ENCODE results near the gene RNF227.
A peak's percentile ranks its signal among the peaks of the same experiment; 100 is the strongest.
"Not testable (repeated sequence)": the region's sequence is repeated elsewhere in the genome, so short reads cannot be mapped to it uniquely, and the experiment has no call there.

Gene RNF227

DNA sequence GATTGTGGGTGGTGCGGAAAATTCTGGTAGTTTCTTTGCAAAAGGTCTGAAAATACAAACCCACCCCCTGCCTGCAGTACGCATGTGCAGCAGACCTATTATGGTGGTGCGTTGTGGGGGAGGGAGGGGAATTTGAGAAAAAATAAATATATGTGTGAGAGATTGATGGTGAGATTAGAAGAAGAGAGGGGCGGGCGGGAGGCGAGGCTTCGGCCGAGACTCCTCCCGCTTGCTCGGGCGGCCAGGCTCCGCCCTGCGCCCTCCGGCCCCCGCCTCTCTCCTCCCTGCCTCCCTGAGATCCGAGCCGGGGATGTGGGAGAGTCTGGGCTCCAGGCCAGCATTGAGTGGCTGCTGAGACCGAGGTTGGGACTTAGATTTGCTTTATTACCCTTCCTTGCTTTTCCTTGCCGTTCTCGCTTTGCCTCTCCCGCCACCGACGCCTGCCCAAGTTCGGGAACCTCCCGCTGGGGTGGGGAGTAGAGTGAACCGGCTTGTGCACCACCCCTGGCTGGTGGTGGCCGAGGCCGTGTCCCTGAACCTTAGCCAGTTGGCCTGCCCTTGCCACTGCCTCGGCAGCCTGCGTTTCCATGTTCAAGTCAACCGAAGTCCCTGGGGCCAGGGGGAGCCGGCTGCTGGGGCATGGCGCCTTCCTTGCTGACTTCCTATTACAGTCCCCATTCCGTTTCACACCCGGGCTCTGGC is 28.5 kb downstream of the RNF227 start:
- DNase-seq, result peak; percentile 84

DNA sequence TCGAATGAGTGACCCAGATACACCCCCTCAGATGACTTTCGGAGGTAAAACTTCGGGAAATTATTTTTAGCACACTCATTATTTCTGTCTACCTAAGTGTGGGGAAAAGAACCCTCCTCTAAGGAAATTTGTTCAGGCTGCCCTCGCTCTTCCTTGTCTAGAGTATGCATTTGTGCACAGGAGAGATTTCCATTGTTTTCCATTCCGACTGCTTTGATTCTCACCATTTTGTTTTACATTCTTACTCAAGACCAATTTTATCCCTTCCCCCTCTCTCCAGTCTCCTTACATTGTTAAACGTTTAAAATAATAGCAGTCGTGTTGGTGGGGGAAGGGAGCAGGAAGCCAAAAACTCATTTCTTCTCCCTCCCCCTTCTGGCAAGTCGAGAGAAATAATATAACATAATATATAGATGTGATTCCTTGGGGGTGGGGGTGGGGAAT is 29.0 kb downstream of the RNF227 start:
- DNase-seq, result no peak

GRCh38 chr17:7886227-7887037 is 29.7 kb downstream of the RNF227 start:
- peak; percentile 39 for DNase-seq

DNA sequence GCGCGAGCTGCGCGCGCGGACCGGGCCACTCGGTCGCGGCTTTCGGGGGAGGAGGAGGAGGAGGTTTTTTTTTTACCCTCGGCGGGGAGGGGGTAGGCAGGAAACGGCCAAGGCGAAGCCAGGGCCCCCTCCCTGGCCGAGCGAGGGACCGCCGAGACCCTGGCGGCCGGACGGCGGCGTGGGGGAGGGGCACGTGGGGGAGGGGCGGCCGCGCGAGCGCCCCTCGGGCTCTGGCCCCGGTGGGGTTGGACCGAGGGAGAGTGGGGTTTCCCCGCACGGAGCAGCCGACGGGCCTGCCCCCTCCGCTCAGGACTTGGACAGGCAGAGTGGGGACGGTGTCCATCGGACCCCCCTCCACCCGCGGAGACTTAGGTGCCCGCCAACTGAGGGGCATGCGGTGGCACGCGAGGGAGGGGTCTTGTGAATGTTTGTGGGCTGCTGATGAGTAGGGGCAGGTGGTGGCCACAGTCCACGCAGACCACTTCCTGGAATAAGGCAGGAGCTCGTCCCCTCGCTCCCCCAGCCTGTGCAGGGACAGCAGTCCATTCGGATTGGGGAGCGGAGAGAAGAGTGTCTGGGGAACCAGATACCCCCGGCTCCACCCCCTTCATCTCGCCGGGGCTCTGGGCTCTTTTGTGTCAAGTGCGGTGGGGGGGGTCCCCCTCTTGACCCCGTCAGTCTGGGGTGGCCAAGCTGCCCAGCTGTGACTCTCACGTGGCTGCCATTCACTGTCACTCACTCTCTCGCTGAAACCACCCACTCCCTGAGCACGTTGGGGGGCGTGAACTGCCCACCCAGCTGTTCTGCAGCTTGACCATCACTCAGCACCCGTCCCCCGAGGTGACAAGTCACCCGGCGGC is 30.5 kb downstream of the RNF227 start:
- DNase-seq, result peak; percentile 18

GRCh38 chr17:7884581-7885366 is 31.3 kb downstream of the RNF227 start:
- DNase-seq, result peak; percentile 25

DNA sequence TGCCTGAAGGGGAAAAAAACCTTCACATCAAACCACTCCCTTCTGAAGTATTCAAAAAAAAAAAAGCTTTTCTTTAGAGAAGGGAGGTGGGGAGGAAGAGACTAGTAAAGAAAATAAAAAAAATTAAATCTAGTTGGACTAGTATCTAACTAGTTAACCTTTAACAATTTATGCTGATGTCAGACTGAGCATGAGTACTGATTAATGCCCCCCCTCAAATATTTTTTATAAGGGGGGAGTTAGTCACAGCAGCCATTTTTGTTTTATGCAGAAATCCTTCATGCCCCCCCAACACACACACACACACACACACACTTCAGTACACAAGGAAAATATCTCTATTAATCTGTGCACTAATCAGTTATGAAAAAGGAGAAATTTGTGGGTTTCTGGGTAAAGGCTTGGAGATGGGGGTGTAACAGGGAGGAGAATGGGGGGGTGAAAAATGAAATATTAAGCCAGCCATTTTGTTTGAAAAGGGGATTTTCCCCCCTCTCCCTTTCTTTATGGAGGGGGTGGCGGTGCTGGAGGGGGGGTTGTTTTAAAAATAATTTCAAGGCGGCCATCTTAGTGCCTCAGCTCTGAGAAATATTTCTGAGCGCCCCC is 32.2 kb downstream of the RNF227 start:
- DNase-seq, result no peak

DNA sequence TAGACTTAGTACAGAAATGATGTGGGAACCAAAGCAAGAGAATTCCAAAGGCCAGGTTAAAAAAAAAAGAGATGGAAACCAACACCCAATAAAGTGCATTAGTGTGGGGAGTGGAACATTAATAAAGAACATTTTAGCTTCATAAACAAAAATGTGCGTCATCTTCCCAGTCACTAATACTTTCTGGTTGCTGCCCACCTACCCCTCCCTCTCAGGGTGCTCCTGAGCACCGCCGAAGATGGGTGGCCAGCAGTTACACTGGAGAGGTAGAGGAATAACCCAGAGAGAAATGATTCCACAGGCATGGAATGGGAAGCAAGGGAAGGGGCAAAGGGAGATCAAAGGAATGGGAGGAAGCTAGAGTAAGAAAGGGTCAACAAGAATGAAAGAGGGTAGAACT is 33.5 kb downstream of the RNF227 start:
- DNase-seq, result no peak

- no peak for DNase-seq
Measured at GRCh38 chr17:7882068-7882467, 34.0 kb downstream of the RNF227 start.

GRCh38 chr17:7881276-7882054 is 34.6 kb downstream of the RNF227 start:
- DNase-seq, result no peak

GRCh38 chr17:7880076-7880868 is 35.8 kb downstream of the RNF227 start:
- no peak for DNase-seq

- DNase-seq, result no peak
Measured at GRCh38 chr17:7878234-7878633, 37.9 kb downstream of the RNF227 start.

DNA sequence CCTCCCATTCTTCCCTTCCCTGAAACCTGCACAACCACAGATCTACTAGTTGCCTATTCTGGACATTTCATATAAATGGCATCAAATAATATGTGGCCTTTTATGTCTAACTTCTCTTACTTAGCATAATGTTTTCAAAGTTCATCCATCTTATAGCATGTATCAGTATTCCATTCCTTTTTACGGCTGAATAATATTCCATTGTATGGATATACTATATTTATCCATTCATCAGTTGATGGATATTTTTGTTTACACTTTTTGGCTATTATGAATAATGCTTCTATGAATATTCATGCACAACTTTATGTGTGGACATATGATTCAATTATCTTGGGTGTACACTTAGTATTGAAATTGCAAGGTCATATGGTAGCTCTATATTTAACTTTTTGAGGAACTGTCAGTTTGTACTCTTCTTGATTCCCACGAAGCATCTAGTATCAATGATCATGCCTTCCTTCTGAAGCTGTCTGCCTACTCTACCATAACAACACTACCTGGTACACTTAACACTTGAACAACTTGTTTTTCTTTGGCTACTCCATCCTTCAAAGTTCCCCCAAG is 40.2 kb downstream of the RNF227 start:
- DNase-seq, result no peak

GRCh38 chr17:7873051-7873450 is 43.0 kb downstream of the RNF227 start:
- no peak for DNase-seq

GRCh38 chr17:7867881-7868329 is 48.2 kb downstream of the RNF227 start:
- DNase-seq, result no peak

DNA sequence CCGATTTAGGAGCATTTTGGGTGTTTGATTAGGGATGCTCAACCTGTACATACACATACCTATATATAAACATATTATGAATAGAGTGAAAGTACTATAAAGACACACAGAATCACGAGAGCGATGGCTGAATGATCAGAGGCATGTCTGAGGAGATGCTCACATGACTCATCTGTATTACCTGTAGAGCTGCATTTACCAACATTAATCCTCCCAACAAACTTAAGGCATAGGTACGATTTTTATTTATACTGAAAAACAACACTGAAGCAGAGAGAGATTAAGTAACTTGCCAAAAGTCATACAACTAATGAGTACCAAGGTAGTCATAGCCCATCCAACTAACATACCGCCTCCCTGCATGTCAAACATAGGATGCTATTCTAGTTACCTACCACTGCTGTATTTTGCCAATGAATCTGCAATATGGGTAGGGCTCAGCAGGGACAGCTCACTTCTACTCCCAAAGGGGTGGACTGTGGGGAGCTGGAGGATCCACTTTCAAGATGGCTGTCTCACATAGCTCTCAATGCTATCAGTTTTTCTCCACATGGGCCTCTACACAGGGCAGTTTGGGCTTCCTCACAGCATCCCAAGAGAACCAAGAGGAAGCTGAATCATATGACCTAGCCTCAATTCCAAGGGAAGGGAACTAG is 51.0 kb downstream of the RNF227 start:
- no peak for DNase-seq

GRCh38 chr17:7864384-7864783 is 51.7 kb downstream of the RNF227 start:
- not testable (repeated sequence) for DNase-seq

Measured in activated effector memory CD4-positive, alpha-beta T cell treated with Interleukin-2 at 50 U/mL for 16 hours (primary cell).